Superior temporal gyrus (tissue), 1 donor: ENCODE results near the gene CAMK1.

Experiments used
- DNase-seq: peaks from one replicate; pipeline ENCODE4 v3.0.0-alpha.2; 2016; ENCODE audit errors: extremely low spot score

CAMK1 gene

DNA sequence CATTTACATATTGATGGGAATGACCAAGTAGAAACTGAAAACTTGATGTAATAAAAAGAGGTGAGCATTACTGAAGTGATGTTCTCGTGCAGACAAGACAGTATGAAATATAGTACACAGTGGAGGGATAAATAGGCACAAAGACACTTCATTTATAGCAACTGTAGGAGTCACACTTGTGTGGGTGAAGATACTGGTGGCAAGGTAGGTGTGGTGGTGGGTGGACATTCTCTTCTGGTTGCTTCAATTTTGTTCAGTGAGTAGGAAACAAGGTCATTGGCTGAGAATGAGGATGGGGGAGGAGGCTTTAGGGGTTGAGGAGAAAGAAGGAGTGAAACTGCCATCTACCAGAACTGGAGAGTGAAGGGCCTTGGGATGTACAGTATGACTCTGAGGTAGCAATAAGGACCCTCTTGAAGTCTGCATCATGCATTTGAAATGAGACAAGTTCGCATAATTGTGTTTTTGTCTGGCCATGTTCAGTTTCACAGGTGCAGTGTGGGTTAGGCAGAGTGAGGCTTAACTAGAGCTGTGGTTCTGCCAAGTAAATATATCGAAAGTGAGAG is 59.5 kb downstream of the CAMK1 start:
- no peak for DNase-seq
